Superior temporal gyrus (tissue), 1 donor: Measurements from ENCODE around the gene YWHAH.
"Not testable (repeated sequence)": the region's sequence is repeated elsewhere in the genome, so short reads cannot be mapped to it uniquely, and the experiment has no call there.

Experiments used
- DNase-seq: peaks from one replicate; pipeline ENCODE4 v3.0.0-alpha.2; 2016; ENCODE audit errors: extremely low spot score

Gene YWHAH

GRCh38 chr22:31981976-31982375 is 37.6 kb downstream of the YWHAH start:
- not testable (repeated sequence) for DNase-seq

GRCh38 chr22:31983911-31984656 is 39.7 kb downstream of the YWHAH start:
- DNase-seq = no peak

DNA sequence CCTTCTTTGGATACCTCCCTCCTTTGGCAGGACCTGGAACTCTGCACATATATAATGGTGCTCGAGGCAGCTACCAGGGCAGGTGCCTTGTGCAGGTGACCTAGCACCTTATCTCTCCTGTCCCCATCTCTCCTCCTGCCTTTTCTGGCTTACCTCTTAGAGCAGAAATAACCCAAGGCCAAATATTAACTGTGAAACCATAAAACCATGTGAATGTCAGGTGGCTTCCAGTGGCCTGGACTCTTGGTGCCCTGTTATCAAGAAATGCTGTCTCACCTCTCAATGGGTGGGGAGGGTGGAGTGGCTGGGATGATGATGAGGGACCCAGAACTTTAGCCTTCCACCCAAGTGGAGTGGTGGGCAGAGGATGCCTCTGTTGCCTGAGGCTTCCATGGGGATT is 42.9 kb downstream of the YWHAH start:
- no peak for DNase-seq

- no peak for DNase-seq
Observed at GRCh38 chr22:31991102-31991839, 46.9 kb downstream of the YWHAH start.

GRCh38 chr22:31995046-31995445 is 50.7 kb downstream of the YWHAH start:
- DNase-seq = no peak

DNA sequence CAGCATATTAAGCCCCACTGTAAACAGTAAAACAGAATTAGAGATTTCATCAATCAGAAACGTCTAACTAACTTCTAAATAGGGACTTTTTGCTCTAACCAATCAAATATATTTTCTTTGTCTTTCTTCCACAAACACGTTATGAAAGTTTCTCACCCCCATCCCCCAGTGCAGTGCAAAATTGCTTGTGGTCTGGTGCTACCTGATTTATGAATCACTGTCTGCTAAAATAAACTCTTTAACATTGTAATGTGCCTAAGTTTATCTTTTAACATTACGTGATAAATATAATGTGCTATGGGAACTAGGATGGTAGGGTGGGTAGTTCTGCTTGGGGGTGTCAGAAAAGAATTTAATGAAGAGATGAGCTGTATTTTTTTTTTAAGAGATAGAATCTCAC is 51.5 kb downstream of the YWHAH start:
- DNase-seq = no peak

GRCh38 chr22:31998784-31999385 is 54.5 kb downstream of the YWHAH start:
- no peak for DNase-seq

- DNase-seq = no peak
Observed at GRCh38 chr22:32000181-32000580, 55.8 kb downstream of the YWHAH start.

DNA sequence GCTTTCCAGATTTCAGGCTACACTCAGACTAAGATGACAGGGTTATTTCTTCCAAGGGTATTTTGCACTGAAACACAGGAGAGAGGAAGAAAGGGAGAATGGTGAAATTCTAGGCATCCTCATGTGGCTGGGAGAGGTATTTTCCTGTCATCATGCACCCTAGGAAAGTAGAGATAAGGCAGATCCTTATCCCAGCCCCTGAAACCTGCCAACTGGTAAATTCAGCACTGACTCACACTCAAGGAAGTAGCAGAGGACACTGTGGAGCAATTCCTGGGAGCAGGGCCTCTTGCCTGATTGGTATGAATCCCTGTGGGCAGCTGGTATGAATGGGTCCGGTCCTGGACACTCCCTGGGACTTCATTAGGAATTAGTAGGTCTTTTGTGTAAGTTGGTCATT is 61.1 kb downstream of the YWHAH start:
- no peak for DNase-seq
